Naive thymus-derived CD8-positive, alpha-beta T cell (primary cell): Measurements from ENCODE around the gene ADGRG6. TPM values are rescaled to one million over a fixed set of nuclear protein-coding genes. Genes with fewer than 3 reads are reported as not detected.
A peak's percentile ranks its signal among the peaks of the same experiment; 100 is the strongest.

Experiments used
- ATAC-seq, 2 donors: fragments of 150-1000 bp; cut with Tn5 transposase in 1 of 2; sonication (Bioruptor Pico), chemical (Tn5 transposase) in 1 of 2; 1 replicate in 1 of 2; 2 replicates in 1 of 2; pipeline ENCODE4 v1.10.0; 2021; ENCODE audit warnings: mild to moderate bottlenecking in 2 of 2, moderate library complexity in 2 of 2
- POLR2A ChIA-PET: fragments of 350-600 bp; sonication (Branson Sonifier 250); formaldehyde crosslinking; loops from one replicate; lab custom pipeline; 2021; ENCODE audit warnings: antibody characterized with exemption; lab: Charles Lee
- DNase-seq, 10 donors: peaks; one replicate each; pipeline versions ENCODE4 v3.0.0 to v3.0.0-alpha.2; 2020 to 2022
- H3K27ac Mint-ChIP-seq, 10 donors: one replicate each; pipeline ENCODE4 v1.8.0; 2020 to 2022; ENCODE audit warnings: mild to moderate bottlenecking in 10 of 10, mixed read lengths in 10 of 10, moderate library complexity in 4 of 10, inconsistent platforms in 1 of 10
- H3K27me3 Mint-ChIP-seq, 5 donors: one replicate each; pipeline ENCODE4 v1.8.0; 2021 to 2022; ENCODE audit warnings: mixed read lengths in 5 of 5
- H3K36me3 Mint-ChIP-seq, 3 donors: one replicate each; pipeline ENCODE4 v1.8.0; 2020 to 2022; ENCODE audit warnings: mixed read lengths in 3 of 3, mild to moderate bottlenecking in 2 of 3, inconsistent platforms in 1 of 3
- H3K4me1 Mint-ChIP-seq, 4 donors: one replicate each; pipeline ENCODE4 v1.8.0; 2021 to 2022; ENCODE audit warnings: mixed read lengths in 4 of 4
- H3K4me3 Mint-ChIP-seq, 10 donors: one replicate each; pipeline ENCODE4 v1.8.0; 2020 to 2022; ENCODE audit warnings: mild to moderate bottlenecking in 10 of 10, mixed read lengths in 10 of 10, moderate library complexity in 6 of 10, inconsistent platforms in 1 of 10
- H3K9me3 Mint-ChIP-seq, 9 donors: one replicate each; pipeline ENCODE4 v1.8.0; 2020 to 2022; ENCODE audit warnings: mixed read lengths in 9 of 9, mild to moderate bottlenecking in 3 of 9, inconsistent platforms in 1 of 9, moderate library complexity in 1 of 9
- polyA plus RNA-seq, 3 donors: library from polyadenylated mRNA; unstranded; fragments of 300-500 nt; fragmentation: Illumina TruSeq; gene quantifications; one replicate each; pipeline ENCODE4 v1.2.3, GENCODE V29; 2021
- total RNA-seq, 8 experiments: library from RNA in 2 of 8; stranded (reverse) in 2 of 8; gene quantifications; one replicate each; pipeline ENCODE4 v1.2.3 and lab custom pipeline; 2021 to 2026

The ADGRG6 gene
- total and polyA plus RNA-seq, 5 experiments from 2014 or later = 0.73 to 2.5 (median 2.0) TPM; not detected in 1

DNA sequence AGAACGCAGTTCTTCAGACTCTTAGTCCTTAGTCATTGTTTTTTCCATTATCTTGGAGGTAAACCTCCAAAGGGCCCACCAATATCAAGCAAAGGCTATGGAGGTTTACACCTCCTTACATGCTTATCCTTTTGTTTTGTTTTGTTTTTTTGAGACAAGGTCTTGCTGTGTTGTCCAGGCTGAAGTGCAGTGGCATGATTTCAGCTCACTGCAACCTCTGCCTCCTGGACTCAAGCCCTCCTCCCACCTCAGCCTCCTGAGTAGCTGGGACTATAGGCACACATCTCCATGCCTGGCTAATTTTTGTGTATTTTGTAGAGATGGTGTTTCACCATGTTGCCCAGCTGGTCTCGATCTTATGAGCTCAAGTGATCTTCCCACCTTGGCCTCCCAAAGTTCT is 26.3 kb downstream of the ADGRG6 start:
- no peaks in the 10 kb centered on the region for H3K36me3 Mint-ChIP-seq
- POLR2A ChIA-PET = no interaction called here
- DNase-seq (no peak), ATAC-seq (no peak)
- no peaks in the 10 kb centered on the region for H3K9me3 Mint-ChIP-seq
- peaks cover 4 to 15% (median 12%) of the 10 kb centered on the region in 4 donors for H3K4me1 Mint-ChIP-seq
- H3K4me3 Mint-ChIP-seq = no peak overlapping the region
- no peak overlapping the region for H3K27ac Mint-ChIP-seq
- no peaks in the 10 kb centered on the region for H3K27me3 Mint-ChIP-seq

DNA sequence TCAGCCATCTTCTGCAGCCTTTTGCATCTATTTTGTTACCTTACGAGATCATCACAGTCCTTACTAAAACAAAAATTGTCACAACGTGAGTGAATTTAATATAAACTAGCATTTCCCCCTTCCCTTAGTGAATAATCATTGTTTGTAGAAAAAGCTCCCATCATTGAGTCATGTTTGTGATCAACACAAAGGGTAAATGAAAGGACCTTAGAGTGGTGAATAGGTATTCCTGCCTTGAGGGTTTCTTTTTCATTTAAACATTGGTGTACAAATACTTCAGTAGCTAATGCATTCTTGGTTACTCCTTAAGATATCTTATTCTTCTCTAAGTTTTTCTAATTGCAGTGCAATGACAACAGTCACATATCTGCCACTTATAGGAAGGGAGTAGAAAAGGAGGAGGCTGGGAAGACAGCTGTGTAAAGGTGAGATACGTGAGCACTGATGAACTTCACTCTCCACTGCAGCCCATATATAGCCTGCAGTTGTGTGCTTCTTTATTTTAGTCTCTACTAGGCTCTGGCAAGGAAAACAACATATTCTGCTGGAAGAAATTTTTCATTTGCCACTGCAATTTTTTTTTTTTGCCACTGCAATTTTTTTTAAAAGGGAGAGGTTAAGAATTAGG is 27.8 kb downstream of the ADGRG6 start:
- H3K9me3 Mint-ChIP-seq = no peaks in the 10 kb centered on the region
- no peak for DNase-seq
- H3K27me3 Mint-ChIP-seq = no peaks in the 10 kb centered on the region
- H3K4me1 Mint-ChIP-seq = peaks cover 4 to 15% (median 12%) of the 10 kb centered on the region in 4 donors
- no peak overlapping the region for H3K27ac Mint-ChIP-seq
- no peaks in the 10 kb centered on the region for H3K36me3 Mint-ChIP-seq
- H3K4me3 Mint-ChIP-seq = no peak overlapping the region
- POLR2A ChIA-PET = interaction anchor here (0.7 kb wide), 1 partner anchor 121 kb away, joined by 3 read pairs; no protein-coding TSS in a partner anchor
- no peak for ATAC-seq

DNA sequence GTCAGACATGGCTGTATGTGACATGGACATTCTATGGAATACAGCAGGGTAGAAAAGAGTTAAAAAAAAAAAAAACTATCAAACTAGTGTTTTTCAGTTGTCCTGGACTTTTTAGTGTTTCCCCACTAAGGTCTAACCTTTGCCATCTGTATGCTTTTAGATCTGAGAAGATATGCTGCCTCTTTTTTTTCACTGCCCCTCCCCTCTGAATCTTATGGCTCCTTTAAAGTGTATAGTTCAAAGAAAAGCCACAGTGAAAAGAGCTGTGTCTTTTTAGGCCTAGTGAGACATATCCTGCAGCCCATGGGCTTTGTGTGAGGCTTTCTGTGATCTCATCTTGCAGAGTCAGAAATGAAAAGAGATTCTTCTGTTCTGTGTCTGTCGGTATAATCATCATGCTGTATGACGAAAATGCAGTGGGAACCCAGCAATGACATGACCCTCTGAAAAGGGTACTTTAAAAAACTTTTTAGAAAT is 29.3 kb downstream of the ADGRG6 start:
- DNase-seq = peak in 8 of 10 donors; percentile 16 to 73 (median 53)
- Mint-ChIP-seq H3K4me1 (peaks cover 4 to 15% (median 12%) of the 10 kb centered on the region in 4 donors), H3K27me3 (no peaks in the 10 kb centered on the region), H3K36me3 (no peaks in the 10 kb centered on the region), H3K4me3 (peak overlapping the region in 2 of 10 donors; percentile 6 to 20), H3K9me3 (no peaks in the 10 kb centered on the region), H3K27ac (peak overlapping the region in 9 of 10 donors; percentile 0 to 70 (median 23))
- ATAC-seq = peak; percentile 99
- POLR2A ChIA-PET = interaction anchor here (1.0 kb wide), 1 partner anchor 25 kb away, joined by 4 read pairs; no protein-coding TSS in a partner anchor

DNA sequence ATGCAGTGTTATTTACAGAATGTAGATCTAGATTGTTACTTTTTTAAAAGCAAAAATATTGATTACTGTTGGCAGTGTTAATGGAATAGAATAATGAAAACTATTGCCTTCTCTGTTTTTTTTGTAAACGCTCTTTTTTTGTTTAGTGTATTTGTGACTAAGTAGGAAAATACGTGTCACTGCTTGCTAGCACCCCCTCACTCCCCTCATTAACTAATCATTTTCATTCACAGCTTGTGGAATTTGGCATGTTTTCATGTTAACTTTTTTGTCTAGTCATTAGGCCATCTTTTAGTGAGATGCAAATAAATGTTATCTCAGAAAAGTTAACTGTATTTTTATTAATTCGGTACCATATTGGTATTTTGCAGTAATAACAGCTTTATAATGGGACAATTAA is 29.8 kb downstream of the ADGRG6 start:
- Mint-ChIP-seq H3K9me3 (no peaks in the 10 kb centered on the region), H3K4me3 (peak overlapping the region in 1 of 10 donors; percentile 20), H3K4me1 (peaks cover 4 to 15% (median 12%) of the 10 kb centered on the region in 4 donors), H3K27ac (peak overlapping the region in 7 of 10 donors; percentile 1 to 70 (median 33)), H3K27me3 (no peaks in the 10 kb centered on the region), H3K36me3 (no peaks in the 10 kb centered on the region)
- POLR2A ChIA-PET = interaction anchor here (1.0 kb wide), 1 partner anchor 24 kb away, joined by 4 read pairs; no protein-coding TSS in a partner anchor
- ATAC-seq (no peak), DNase-seq (no peak)

DNA sequence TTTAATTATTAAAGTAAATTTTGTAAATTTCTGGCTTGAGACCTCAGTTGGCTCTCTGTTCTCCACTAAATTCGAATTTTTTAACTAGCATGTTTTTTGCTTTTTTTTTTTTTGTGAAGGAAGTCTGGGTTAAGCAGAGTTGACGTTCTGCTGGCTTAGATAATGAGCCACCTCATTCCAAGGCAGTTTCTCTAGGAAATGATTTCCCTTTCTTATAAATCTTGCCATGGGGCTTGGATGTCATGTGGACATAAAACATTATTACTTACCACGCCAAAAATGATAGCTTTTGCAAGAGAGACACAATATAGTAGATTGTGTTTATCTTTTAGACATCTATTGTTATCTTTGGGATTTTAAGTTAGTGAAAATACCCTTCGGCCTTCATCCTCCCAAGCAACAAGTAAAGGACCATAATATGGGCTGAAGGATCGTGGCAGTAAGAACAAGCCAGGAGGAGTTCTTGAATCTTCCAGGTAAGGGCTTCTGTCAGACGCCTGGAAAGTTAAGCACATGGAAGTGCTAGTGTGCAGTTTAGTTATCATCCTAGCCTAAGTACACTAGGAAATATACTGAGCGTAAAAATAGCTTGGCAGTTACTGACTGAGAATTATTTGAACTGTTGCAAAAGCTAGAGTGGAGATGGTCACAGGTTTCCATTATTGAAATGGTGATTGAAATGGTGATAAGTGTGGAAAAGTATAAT is 30.7 kb downstream of the ADGRG6 start:
- DNase-seq (no peak), ATAC-seq (no peak)
- Mint-ChIP-seq H3K4me3 (no peak overlapping the region), H3K27ac (no peak overlapping the region), H3K36me3 (no peaks in the 10 kb centered on the region), H3K27me3 (no peaks in the 10 kb centered on the region), H3K9me3 (no peaks in the 10 kb centered on the region), H3K4me1 (peaks cover 4 to 15% (median 12%) of the 10 kb centered on the region in 4 donors)
- POLR2A ChIA-PET = no interaction called here

DNA sequence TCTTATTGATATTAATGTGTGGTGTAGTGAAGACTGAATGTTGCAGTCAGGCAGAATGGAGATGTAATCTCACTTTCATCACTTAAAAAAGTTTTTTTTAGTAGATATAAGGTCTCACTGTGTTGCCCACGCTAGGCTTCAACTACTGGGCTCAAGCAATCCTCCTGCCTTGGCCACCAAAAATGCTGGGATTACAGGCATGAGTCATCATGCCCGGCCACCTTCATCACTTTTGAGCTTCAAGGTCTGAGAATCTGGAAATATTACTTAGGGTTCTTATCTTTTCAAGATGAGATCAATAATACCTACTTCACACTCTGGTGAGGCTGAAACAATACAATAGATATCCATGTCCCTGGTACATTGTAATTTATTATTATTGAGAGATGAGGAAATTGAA is 31.6 kb downstream of the ADGRG6 start:
- POLR2A ChIA-PET = no interaction called here
- Mint-ChIP-seq H3K36me3 (no peaks in the 10 kb centered on the region), H3K9me3 (no peaks in the 10 kb centered on the region), H3K4me3 (no peak overlapping the region), H3K4me1 (peaks cover 4 to 15% (median 12%) of the 10 kb centered on the region in 4 donors), H3K27ac (no peak overlapping the region), H3K27me3 (no peaks in the 10 kb centered on the region)
- no peak for ATAC-seq
- no peak for DNase-seq

DNA sequence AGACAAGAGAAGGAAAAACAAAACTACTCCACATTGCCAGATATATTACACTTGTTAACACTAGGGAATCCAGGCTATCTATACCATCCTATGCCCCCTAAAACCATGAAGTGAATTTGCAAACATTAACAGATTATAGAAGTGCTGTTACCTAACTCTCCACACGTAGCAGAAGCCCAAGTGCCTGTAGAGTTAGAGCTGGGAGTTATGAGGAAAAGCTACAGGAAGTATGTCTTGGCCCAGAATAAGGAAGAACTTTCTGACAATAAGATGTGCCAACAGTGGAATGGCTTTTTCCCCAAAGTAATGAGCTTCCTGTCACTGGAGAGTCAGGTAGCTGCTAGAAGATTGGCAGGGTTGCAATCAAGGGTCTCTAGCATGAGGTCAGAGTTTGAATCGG is 32.5 kb downstream of the ADGRG6 start:
- Mint-ChIP-seq H3K4me3 (no peak overlapping the region), H3K9me3 (no peaks in the 10 kb centered on the region), H3K27me3 (no peaks in the 10 kb centered on the region), H3K27ac (no peak overlapping the region), H3K4me1 (peaks cover 4 to 15% (median 12%) of the 10 kb centered on the region in 4 donors), H3K36me3 (no peaks in the 10 kb centered on the region)
- POLR2A ChIA-PET = no interaction called here
- DNase-seq (no peak), ATAC-seq (no peak)

DNA sequence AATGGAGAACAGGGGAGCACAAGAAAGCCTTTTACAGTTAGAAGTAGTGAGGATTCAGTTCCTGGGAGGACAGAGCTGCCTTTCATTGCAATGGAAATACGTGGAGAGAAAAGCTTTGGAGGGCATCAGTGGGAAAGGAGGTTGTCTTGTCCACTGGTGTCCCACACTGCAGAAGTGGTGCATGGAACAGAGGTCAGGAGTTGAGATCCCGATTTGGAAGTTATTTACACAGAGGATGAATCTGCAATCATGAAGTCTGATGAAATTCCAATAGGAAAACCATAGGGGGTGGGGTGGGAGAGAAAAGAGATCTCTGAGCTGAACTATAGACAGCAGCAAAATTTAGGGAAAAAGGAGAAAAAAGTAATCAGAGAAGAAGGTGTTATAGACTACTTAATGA is 33.6 kb downstream of the ADGRG6 start:
- POLR2A ChIA-PET = no interaction called here
- Mint-ChIP-seq H3K4me1 (peaks cover 4 to 13% (median 12%) of the 10 kb centered on the region in 4 donors), H3K27ac (no peak overlapping the region), H3K27me3 (no peaks in the 10 kb centered on the region), H3K9me3 (no peaks in the 10 kb centered on the region), H3K36me3 (no peaks in the 10 kb centered on the region), H3K4me3 (no peak overlapping the region)
- ATAC-seq (no peak), DNase-seq (no peak)

DNA sequence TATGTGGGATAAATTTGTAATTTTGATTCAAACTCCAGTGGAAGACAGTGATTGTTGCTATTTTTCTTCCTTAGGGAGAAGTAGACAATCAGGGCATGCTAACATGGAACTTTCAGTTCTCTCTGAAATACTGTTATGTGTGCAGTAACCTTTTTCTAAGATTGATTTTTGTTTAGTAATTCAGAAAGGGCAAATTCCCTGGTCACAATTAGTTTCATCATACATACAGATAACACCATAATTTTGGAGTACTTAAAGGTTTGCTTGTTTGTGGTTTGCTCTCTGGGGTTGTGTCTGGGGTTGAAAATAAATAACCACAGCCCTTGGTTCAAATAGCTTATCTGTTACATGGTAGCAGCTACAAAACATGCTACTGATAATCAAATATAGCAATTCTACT is 34.4 kb downstream of the ADGRG6 start:
- ATAC-seq = no peak
- H3K27ac Mint-ChIP-seq = no peak overlapping the region
- no peaks in the 10 kb centered on the region for H3K36me3 Mint-ChIP-seq
- no peak overlapping the region for H3K4me3 Mint-ChIP-seq
- H3K27me3 Mint-ChIP-seq = no peaks in the 10 kb centered on the region
- POLR2A ChIA-PET = no interaction called here
- peaks cover 3 to 7% (median 6%) of the 10 kb centered on the region in 4 donors for H3K4me1 Mint-ChIP-seq
- no peak for DNase-seq
- no peaks in the 10 kb centered on the region for H3K9me3 Mint-ChIP-seq

DNA sequence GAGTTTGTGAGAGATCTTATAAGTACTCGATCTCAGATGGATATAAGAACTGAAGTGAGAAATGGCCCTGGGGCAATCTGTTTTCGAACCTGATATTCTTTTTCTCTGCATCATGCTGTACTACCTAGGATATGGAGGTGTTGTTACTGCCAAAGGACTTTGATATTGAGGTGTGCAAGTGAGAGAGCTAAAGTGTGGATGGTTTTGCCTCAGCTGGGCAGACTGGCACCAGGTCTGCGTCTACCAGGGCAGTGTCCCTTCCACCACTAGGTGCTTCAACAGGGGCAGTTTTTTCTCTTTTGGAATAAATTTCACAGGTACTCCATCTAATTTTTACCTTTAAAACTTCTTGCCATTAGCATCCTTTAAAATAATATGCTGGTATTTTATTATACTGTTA is 35.0 kb downstream of the ADGRG6 start:
- POLR2A ChIA-PET = no interaction called here
- H3K27ac Mint-ChIP-seq = no peak overlapping the region
- peaks cover 0 to 1% (median under 1%) of the 10 kb centered on the region in 4 donors for H3K4me1 Mint-ChIP-seq
- ATAC-seq = no peak
- H3K36me3 Mint-ChIP-seq = no peaks in the 10 kb centered on the region
- no peak overlapping the region for H3K4me3 Mint-ChIP-seq
- no peaks in the 10 kb centered on the region for H3K9me3 Mint-ChIP-seq
- peaks cover 0 to under 1% (median 0%) of the 10 kb centered on the region in 5 donors for H3K27me3 Mint-ChIP-seq
- DNase-seq = no peak

DNA sequence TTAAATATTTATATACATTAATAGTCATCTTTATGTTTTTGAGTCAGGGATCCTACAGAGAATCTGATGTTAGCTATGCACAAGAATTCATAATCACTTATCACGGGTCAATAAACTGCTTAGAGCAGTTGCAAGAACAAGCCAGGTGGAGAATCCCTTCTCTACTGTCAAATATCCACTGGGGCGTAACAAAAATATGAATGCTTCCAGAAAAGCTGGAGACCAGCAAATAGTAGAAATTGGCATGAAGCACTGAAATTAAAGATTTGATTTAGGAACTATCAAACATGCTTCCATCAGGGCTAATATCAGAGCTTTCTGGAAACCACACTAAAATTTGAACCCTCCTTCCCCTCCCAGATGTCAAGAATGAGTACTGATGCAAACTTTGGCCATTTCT is 37.3 kb downstream of the ADGRG6 start:
- H3K4me1 Mint-ChIP-seq = no peaks in the 10 kb centered on the region
- DNase-seq (no peak), ATAC-seq (no peak)
- H3K27me3 Mint-ChIP-seq = peaks cover 0 to 2% (median 0%) of the 10 kb centered on the region in 5 donors
- H3K36me3 Mint-ChIP-seq = no peaks in the 10 kb centered on the region
- POLR2A ChIA-PET = no interaction called here
- no peaks in the 10 kb centered on the region for H3K9me3 Mint-ChIP-seq
- H3K27ac Mint-ChIP-seq = no peak overlapping the region
- H3K4me3 Mint-ChIP-seq = no peak overlapping the region

DNA sequence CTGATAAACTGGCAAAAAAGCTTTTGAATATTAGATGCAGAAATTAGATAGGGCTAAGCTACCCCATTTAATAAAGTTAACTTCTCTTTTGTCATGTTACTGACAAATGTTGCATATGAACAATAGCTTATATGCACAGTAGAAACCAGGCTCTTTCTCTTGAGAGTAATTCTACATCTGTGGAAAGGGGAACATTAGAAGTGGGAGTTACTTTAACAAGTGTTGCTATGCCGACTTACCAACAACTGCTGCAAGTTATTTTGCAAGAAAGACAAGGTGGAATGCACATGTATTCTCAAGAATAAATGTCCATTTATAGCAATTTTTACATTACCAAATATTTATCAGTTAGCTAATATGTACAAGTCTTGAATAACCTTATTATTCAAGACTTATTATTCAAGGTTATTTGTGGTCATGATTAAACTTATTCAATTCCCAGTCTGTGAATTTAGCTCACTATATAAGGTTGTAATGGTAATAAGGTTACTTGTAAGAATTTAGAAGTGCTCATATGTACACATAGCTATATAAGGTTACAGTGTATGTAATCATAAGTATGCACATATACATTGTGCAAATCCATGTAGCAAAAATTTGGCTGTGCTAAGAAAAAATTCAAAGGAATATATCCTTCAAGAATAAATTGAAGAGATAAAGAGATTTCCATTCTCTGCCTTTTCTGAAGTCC is 38.3 kb downstream of the ADGRG6 start:
- no peaks in the 10 kb centered on the region for H3K4me1 Mint-ChIP-seq
- H3K36me3 Mint-ChIP-seq = no peaks in the 10 kb centered on the region
- no peak overlapping the region for H3K27ac Mint-ChIP-seq
- no peak for ATAC-seq
- POLR2A ChIA-PET = no interaction called here
- H3K4me3 Mint-ChIP-seq = no peak overlapping the region
- H3K9me3 Mint-ChIP-seq = no peaks in the 10 kb centered on the region
- DNase-seq = no peak
- peaks cover 0 to 3% (median 0%) of the 10 kb centered on the region in 5 donors for H3K27me3 Mint-ChIP-seq

DNA sequence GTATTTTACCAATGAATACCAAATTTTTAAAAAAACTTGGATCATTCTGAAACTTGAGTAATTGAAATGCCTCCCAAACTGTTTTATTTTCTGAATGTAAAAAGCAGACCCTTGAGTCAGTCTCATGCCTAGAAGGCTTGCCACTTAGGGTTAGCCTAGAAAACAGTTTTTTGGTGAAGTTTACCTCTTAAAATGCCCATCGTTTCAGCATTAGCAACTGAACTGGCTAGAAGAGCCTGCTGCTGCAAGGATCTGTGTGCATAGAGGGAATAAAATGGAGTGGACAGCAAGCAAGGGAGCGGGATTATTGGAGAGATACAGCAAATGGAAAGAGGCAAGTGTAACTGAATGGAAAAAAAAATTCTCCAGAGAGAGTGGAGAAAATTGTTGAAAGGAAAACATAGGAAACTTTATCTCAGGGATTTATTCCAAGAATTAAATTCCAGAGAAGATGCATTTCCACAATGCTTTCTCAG is 40.1 kb downstream of the ADGRG6 start:
- Mint-ChIP-seq H3K36me3 (no peaks in the 10 kb centered on the region), H3K4me1 (no peaks in the 10 kb centered on the region), H3K4me3 (no peak overlapping the region), H3K27ac (no peak overlapping the region), H3K27me3 (peaks cover 0 to 3% (median 0%) of the 10 kb centered on the region in 5 donors), H3K9me3 (no peaks in the 10 kb centered on the region)
- POLR2A ChIA-PET = no interaction called here
- ATAC-seq (no peak), DNase-seq (no peak)
